IMR-90 (cell line): ENCODE data around the gene NECTIN4. TPM values are rescaled to one million over a fixed set of nuclear protein-coding genes. Genes with fewer than 3 reads are reported as not detected.

Experiments
- ATAC-seq: fragments of 200-7000 bp; cut with Tn5 transposase; 2 replicates; pipeline ENCODE4 v1.9.1; 2020; ENCODE audit warnings: low read depth, mild to moderate bottlenecking, moderate library complexity
- BruUV-seq: library from RNA; stranded (reverse); fragments of 400-500 nt; replicated peaks from 2 replicates; lab custom pipeline; 2021; lab: Mats Ljungman, UMichigan
- CTCF ChIA-PET: fragments of 300-600 bp; formaldehyde crosslinking; extraction: SDS; loops from one replicate; lab custom pipeline; 2021; ENCODE audit warnings: antibody characterized with exemption; lab: Yijun Ruan, JAX
- POLR2A ChIA-PET: fragments of 300-600 bp; sonication (Branson Sonifier 250); formaldehyde crosslinking; loops from one replicate; lab custom pipeline; 2022; ENCODE audit warnings: antibody characterized with exemption; ENCODE audit not compliant: unreplicated experiment; lab: Charles Lee
- DNase-seq: peaks from one replicate; pipeline ENCODE4 v3.0.0; 2013
- H2AFZ ChIP-seq: replicated peaks from 2 replicates; pipeline ENCODE3; 2013; ENCODE audit warnings: low read length, mild to moderate bottlenecking; ENCODE audit not compliant: poor library complexity
- H2AK5ac ChIP-seq: 2 replicates; pipeline ENCODE4 v1.6.1; 2013; ENCODE audit warnings: low read depth, low read length, inconsistent platforms
- H2AK9ac ChIP-seq: replicated peaks from 2 replicates; pipeline ENCODE3; 2013; ENCODE audit warnings: mild to moderate bottlenecking, low read depth, low read length, moderate library complexity; ENCODE audit not compliant: poor library complexity
- H2BK120ac ChIP-seq: 2 replicates; pipeline ENCODE4 v1.6.1; 2013; ENCODE audit warnings: low read depth, low read length, inconsistent platforms
- H2BK15ac ChIP-seq: 3 replicates; pipeline ENCODE4 v1.6.1; 2013; ENCODE audit warnings: low read depth, low read length, inconsistent platforms
- H2BK20ac ChIP-seq: 2 replicates; pipeline ENCODE4 v1.6.1; 2013; ENCODE audit warnings: low read depth, mild to moderate bottlenecking, inconsistent platforms, low read length, moderate library complexity
- H2BK5ac ChIP-seq: 2 replicates; pipeline ENCODE4 v1.6.1; 2013; ENCODE audit warnings: mild to moderate bottlenecking, low read depth, low read length, inconsistent platforms; ENCODE audit not compliant: poor library complexity, severe bottlenecking
- H3K14ac ChIP-seq: replicated peaks from 2 replicates; pipeline ENCODE4 v1.6.1; 2013; ENCODE audit warnings: low read depth, low read length, inconsistent platforms
- H3K18ac ChIP-seq: 2 replicates; pipeline ENCODE4 v1.6.1; 2013; ENCODE audit warnings: low read depth, low read length, control low read depth
- H3K23ac ChIP-seq: 2 replicates; pipeline ENCODE4 v1.6.1; 2013; ENCODE audit warnings: low read depth, low read length, inconsistent platforms
- H3K27ac ChIP-seq: 2 replicates; pipeline ENCODE4 v1.5.1; 2013; ENCODE audit warnings: mild to moderate bottlenecking, control low read depth, low read length; ENCODE audit not compliant: insufficient read depth
- H3K27me3 ChIP-seq: 2 replicates; pipeline ENCODE4 v1.6.1; 2013; ENCODE audit warnings: low read length; ENCODE audit not compliant: control insufficient read depth, insufficient read depth
- H3K36me3 ChIP-seq: 2 replicates; pipeline ENCODE4 v1.6.1; 2013; ENCODE audit warnings: low read length, mixed read lengths; ENCODE audit not compliant: control insufficient read depth, insufficient read depth
- H3K4ac ChIP-seq: 2 replicates; pipeline ENCODE4 v1.6.1; 2013; ENCODE audit warnings: low read depth, low read length, inconsistent platforms
- H3K4me1 ChIP-seq: 2 replicates; pipeline ENCODE4 v1.6.1; 2013; ENCODE audit warnings: low read length, mixed read lengths; ENCODE audit not compliant: control insufficient read depth, insufficient read depth
- H3K4me2 ChIP-seq: 2 replicates; pipeline ENCODE4 v1.6.1; 2013; ENCODE audit warnings: low read depth, mild to moderate bottlenecking, control low read depth, low read length, moderate library complexity
- H3K4me3 ChIP-seq: 2 replicates; pipeline ENCODE4 v1.5.1; 2013; ENCODE audit warnings: low read depth, mild to moderate bottlenecking, control low read depth, low read length, moderate library complexity; ENCODE audit not compliant: insufficient read depth
- H3K56ac ChIP-seq: 2 replicates; pipeline ENCODE4 v1.6.1; 2013; ENCODE audit warnings: low read length, inconsistent platforms; ENCODE audit not compliant: insufficient read depth; ENCODE audit errors: extremely low read depth
- H3K79me1 ChIP-seq, 2 experiments: 2 replicates each; pipeline ENCODE4 v1.6.1; 2013; ENCODE audit warnings: low read length in 2 of 2, inconsistent platforms in 1 of 2, low read depth in 1 of 2
- H3K9ac ChIP-seq: 2 replicates; pipeline ENCODE4 v1.6.1; 2013; ENCODE audit warnings: low read depth, low read length, control low read depth
- H3K9me1 ChIP-seq: 2 replicates; pipeline ENCODE4 v1.6.1; 2013; ENCODE audit warnings: low read length, inconsistent platforms; ENCODE audit not compliant: insufficient read depth
- H3K9me3 ChIP-seq: 2 replicates; pipeline ENCODE4 v1.6.1; 2013; ENCODE audit warnings: low read length; ENCODE audit not compliant: control insufficient read depth, insufficient read depth
- H4K20me1 ChIP-seq: 2 replicates; pipeline ENCODE4 v1.6.1; 2013; ENCODE audit warnings: low read length, inconsistent platforms; ENCODE audit not compliant: insufficient read depth
- H4K5ac ChIP-seq: 2 replicates; pipeline ENCODE4 v1.6.1; 2013; ENCODE audit warnings: mild to moderate bottlenecking, low read depth, low read length, control low read depth
- H4K8ac ChIP-seq, 2 experiments: 2 replicates each; pipeline ENCODE4 v1.6.1; 2013; ENCODE audit warnings: low read depth in 2 of 2, low read length in 2 of 2, control low read depth in 1 of 2, inconsistent platforms in 1 of 2
- H4K91ac ChIP-seq: 2 replicates; pipeline ENCODE4 v1.6.1; 2013; ENCODE audit warnings: low read depth, low read length, inconsistent platforms; ENCODE audit not compliant: insufficient read depth
- BHLHE40 ChIP-seq: fragments of 150-350 bp; IDR thresholded peaks from 2 replicates; pipeline ENCODE4 v1.6.1; 2016; ENCODE audit warnings: mild to moderate bottlenecking, low read depth, low read length
- CEBPB ChIP-seq: IDR thresholded peaks from 2 replicates; pipeline ENCODE4 v1.6.1; 2012; ENCODE audit warnings: low read depth, low read length, improper control_type of control experiment
- CHD1 ChIP-seq: IDR thresholded peaks from 2 replicates; pipeline ENCODE4 v1.6.1; 2012; ENCODE audit warnings: low read depth, low read length, improper control_type of control experiment
- FOS ChIP-seq: fragments of 150-350 bp; IDR thresholded peaks from 2 replicates; pipeline ENCODE4 v1.6.1; 2016; ENCODE audit warnings: low read depth, low read length
- MAFK ChIP-seq: IDR thresholded peaks from 2 replicates; pipeline ENCODE4 v1.6.1; 2012; ENCODE audit warnings: low read depth, low read length, improper control_type of control experiment
- MAZ ChIP-seq: IDR thresholded peaks from 2 replicates; pipeline ENCODE4 v1.6.1; 2012; ENCODE audit warnings: low read depth, mild to moderate bottlenecking, low read length, improper control_type of control experiment, moderate library complexity, borderline replicate concordance
- MXI1 ChIP-seq: IDR thresholded peaks from 2 replicates; pipeline ENCODE4 v1.6.1; 2012; ENCODE audit warnings: low read depth, mild to moderate bottlenecking, low read length, moderate library complexity, borderline replicate concordance
- NFE2L2 ChIP-seq: fragments of 150-350 bp; IDR thresholded peaks from 2 replicates; pipeline ENCODE4 v1.6.1; 2016; ENCODE audit warnings: low read depth, mild to moderate bottlenecking, low read length
- POLR2A ChIP-seq: IDR thresholded peaks from 2 replicates; pipeline ENCODE4 v1.6.1; 2012; ENCODE audit warnings: mild to moderate bottlenecking, low read depth, low read length
- RAD21 ChIP-seq: IDR thresholded peaks from 2 replicates; pipeline ENCODE4 v1.6.1; 2012; ENCODE audit warnings: low read length, improper control_type of control experiment
- RCOR1 ChIP-seq: IDR thresholded peaks from 2 replicates; pipeline ENCODE4 v1.6.1; 2012; ENCODE audit warnings: mild to moderate bottlenecking, low read length, improper control_type of control experiment; ENCODE audit not compliant: insufficient replicate concordance
- RFX5 ChIP-seq: IDR thresholded peaks from 2 replicates; pipeline ENCODE4 v1.8.0; 2012; ENCODE audit warnings: low read depth, mild to moderate bottlenecking, low read length, moderate library complexity
- SMC3 ChIP-seq: fragments of 150-350 bp; IDR thresholded peaks from 2 replicates; pipeline ENCODE4 v1.6.1; 2016; ENCODE audit warnings: low read depth, mild to moderate bottlenecking, antibody characterized with exemption, low read length, moderate library complexity
- WGBS, 2 experiments: methylation state at CpG; one replicate each; pipeline versions ENCODE4 v1.1.5 to v1.1.7; 2013; ENCODE audit warnings: missing lambda C conversion rate in 2 of 2; ENCODE audit not compliant: insufficient read length in 1 of 2; ENCODE audit errors: extremely low coverage in 2 of 2; 5-methylcytosine and 5-hydroxymethylcytosine counted together
- dilution Hi-C: fragments of 300-500 bp; cut with HindIII; formaldehyde crosslinking; loops from one replicate; pipeline ENCODE4 v1.14.3; 2018; ENCODE audit warnings: low sequenced_read_pairs; ENCODE audit not compliant: unreplicated experiment
- in situ Hi-C: fragments of 300-500 bp; cut with MboI; formaldehyde crosslinking; loops from 3 replicates; pipeline ENCODE4 v1.14.3; 2019; ENCODE audit warnings: low sequenced_read_pairs, inconsistent platforms, mixed read lengths
- intact Hi-C: fragments of 100-400 bp; cut with micrococcal nuclease; formaldehyde crosslinking; loops from 2 replicates; pipeline ENCODE4 v1.10.0; 2022
- polyA plus RNA-seq, 3 experiments: library from polyadenylated mRNA; depleted of rRNA; stranded (reverse); fragments of >200 nt; gene quantifications; 2 replicates each; pipeline ENCODE4 v1.2.3, GENCODE V29; 2012; ENCODE audit warnings: low replicate concordance in 1 of 3
- total RNA-seq: library from RNA; depleted of rRNA; stranded (reverse); fragments of >200 nt; gene quantifications from 2 replicates; pipeline ENCODE4 v1.2.3, GENCODE V29; 2012
- TF ChIP-seq, protein P1 (sequence below): fragments of 150-350 bp; IDR thresholded peaks from 2 replicates; pipeline ENCODE4 v1.6.1; 2016; ENCODE audit warnings: low read depth, mild to moderate bottlenecking, low read length, moderate library complexity, borderline replicate concordance
- TF ChIP-seq, protein P2 (sequence below): fragments of 150-350 bp; IDR thresholded peaks from 2 replicates; pipeline ENCODE4 v1.6.1; 2017; ENCODE audit warnings: mild to moderate bottlenecking, antibody characterized with exemption, low read length, low read depth
- TF ChIP-seq, protein P3 (sequence below): conservative IDR thresholded peaks from 2 replicates; pipeline ENCODE4 v1.5.1; 2012; ENCODE audit warnings: mild to moderate bottlenecking, low read depth, low read length, improper control_type of control experiment

The NECTIN4 gene
- total and polyA plus RNA-seq, 2 of the 4 experiments (the other 2 are of a cell fraction): 0.18 to 0.24 TPM

DNA sequence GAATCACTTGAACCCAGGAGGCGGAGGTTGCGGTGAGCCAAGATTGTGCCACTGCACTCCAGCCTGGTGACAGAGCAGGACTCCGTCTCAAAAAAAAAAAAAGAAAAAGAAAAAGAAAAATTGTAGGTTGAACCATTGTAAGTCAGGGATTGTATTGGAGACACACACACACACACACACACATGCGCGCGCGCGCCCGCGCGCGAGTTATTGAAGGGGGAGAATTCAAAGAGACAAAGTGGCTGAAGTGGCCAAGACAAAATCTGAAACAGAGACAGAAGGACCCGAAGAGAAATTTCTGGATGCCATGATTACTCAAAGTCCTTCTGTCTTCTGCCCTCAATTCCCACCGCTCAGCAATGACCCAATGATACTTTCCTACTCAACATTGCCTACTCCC, 5.1 kb upstream of the NECTIN4 start:
- Histone ChIP-seq H2BK120ac (no peak overlapping the region), H3K9ac (no peak overlapping the region), H3K79me1 (no peaks in the 10 kb centered on the region), H4K91ac (no peak overlapping the region), H3K14ac (no peak overlapping the region), H3K4me3 (no peak overlapping the region), H2AFZ (no peak overlapping the region), H2BK20ac (no peak overlapping the region), H3K56ac (no peak overlapping the region), H3K9me3 (no peaks in the 10 kb centered on the region), H2BK15ac (no peak overlapping the region), H3K36me3 (no peaks in the 10 kb centered on the region), H3K4me1 (peaks cover 12% of the 10 kb centered on the region), H3K4me2 (no peak overlapping the region), H3K27me3 (no peaks in the 10 kb centered on the region), H3K9me1 (peaks cover 9% of the 10 kb centered on the region), H4K8ac (no peak overlapping the region), H3K27ac (no peak overlapping the region), H3K4ac (no peak overlapping the region), H4K20me1 (peaks cover 3% of the 10 kb centered on the region), H3K18ac (no peak overlapping the region), H2AK5ac (no peak overlapping the region), H3K23ac (no peak overlapping the region), H2AK9ac (no peak overlapping the region), H2BK5ac (no peak overlapping the region), H4K5ac (no peak overlapping the region)
- intact Hi-C loops (no loop called here), dilution Hi-C loops (no loop called here), in situ Hi-C loops (no loop called here)
- no peak for TF ChIP-seq RAD21
- TF ChIP-seq POLR2A: no peak
- TF ChIP-seq SMC3: no peak
- no peak for TF ChIP-seq RCOR1
- TF ChIP-seq RFX5: no peak
- no peak for TF ChIP-seq BHLHE40
- no peak for TF ChIP-seq MXI1
- TF ChIP-seq, protein P1, sequence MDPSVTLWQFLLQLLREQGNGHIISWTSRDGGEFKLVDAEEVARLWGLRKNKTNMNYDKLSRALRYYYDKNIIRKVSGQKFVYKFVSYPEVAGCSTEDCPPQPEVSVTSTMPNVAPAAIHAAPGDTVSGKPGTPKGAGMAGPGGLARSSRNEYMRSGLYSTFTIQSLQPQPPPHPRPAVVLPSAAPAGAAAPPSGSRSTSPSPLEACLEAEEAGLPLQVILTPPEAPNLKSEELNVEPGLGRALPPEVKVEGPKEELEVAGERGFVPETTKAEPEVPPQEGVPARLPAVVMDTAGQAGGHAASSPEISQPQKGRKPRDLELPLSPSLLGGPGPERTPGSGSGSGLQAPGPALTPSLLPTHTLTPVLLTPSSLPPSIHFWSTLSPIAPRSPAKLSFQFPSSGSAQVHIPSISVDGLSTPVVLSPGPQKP: no peak
- no peak for TF ChIP-seq NFE2L2
- TF ChIP-seq, protein P2, sequence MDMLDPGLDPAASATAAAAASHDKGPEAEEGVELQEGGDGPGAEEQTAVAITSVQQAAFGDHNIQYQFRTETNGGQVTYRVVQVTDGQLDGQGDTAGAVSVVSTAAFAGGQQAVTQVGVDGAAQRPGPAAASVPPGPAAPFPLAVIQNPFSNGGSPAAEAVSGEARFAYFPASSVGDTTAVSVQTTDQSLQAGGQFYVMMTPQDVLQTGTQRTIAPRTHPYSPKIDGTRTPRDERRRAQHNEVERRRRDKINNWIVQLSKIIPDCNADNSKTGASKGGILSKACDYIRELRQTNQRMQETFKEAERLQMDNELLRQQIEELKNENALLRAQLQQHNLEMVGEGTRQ: no peak
- no peak for TF ChIP-seq MAFK
- TF ChIP-seq CHD1: no peak
- TF ChIP-seq, protein P3, sequence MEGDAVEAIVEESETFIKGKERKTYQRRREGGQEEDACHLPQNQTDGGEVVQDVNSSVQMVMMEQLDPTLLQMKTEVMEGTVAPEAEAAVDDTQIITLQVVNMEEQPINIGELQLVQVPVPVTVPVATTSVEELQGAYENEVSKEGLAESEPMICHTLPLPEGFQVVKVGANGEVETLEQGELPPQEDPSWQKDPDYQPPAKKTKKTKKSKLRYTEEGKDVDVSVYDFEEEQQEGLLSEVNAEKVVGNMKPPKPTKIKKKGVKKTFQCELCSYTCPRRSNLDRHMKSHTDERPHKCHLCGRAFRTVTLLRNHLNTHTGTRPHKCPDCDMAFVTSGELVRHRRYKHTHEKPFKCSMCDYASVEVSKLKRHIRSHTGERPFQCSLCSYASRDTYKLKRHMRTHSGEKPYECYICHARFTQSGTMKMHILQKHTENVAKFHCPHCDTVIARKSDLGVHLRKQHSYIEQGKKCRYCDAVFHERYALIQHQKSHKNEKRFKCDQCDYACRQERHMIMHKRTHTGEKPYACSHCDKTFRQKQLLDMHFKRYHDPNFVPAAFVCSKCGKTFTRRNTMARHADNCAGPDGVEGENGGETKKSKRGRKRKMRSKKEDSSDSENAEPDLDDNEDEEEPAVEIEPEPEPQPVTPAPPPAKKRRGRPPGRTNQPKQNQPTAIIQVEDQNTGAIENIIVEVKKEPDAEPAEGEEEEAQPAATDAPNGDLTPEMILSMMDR: no peak
- TF ChIP-seq MAZ: no peak
- no peak for TF ChIP-seq FOS
- no peak for TF ChIP-seq CEBPB
- BruUV-seq: no TSS peak
- POLR2A ChIA-PET: no interaction called here
- ATAC-seq (no peak), DNase-seq (no peak)
- CTCF ChIA-PET: no interaction called here
- WGBS, 2 experiments: 100% methylated on average over 1 of the region's 14 CpGs; no CpG with 5 or more reads in 1 of the 2 experiments
